Testis (tissue), 2 donors: ENCODE measurements around the gene SPECC1L.

Source experiments
- CTCF ChIP-seq, 3 experiments: fragments of 450-650 bp in 2 of 3; fragments of 200-600 bp in 1 of 3; sonication (generic) in 1 of 3; IDR thresholded peaks; one replicate each; pipeline ENCODE4 v1.5.1; 2016 to 2019; ENCODE audit warnings: antibody characterized with exemption in 3 of 3, mild to moderate bottlenecking in 2 of 3, moderate library complexity in 1 of 3
- POLR2A ChIP-seq: fragments of 450-650 bp; IDR thresholded peaks from one replicate; pipeline ENCODE4 v1.6.1; 2017; ENCODE audit warnings: antibody characterized with exemption, mild to moderate bottlenecking, moderate library complexity

GRCh38 chr22:24440270-24440717 lies 169.7 kb downstream of the SPECC1L start:
- TF ChIP-seq CTCF (IDR thresholded peaks at IDR 0.05) (no peak), POLR2A (no peak)
